ENCODE measurements around the gene SAMD3.
"Not testable (repeated sequence)": the region's sequence is repeated elsewhere in the genome, so short reads cannot be mapped to it uniquely, and the experiment has no call there.

The SAMD3 gene

DNA sequence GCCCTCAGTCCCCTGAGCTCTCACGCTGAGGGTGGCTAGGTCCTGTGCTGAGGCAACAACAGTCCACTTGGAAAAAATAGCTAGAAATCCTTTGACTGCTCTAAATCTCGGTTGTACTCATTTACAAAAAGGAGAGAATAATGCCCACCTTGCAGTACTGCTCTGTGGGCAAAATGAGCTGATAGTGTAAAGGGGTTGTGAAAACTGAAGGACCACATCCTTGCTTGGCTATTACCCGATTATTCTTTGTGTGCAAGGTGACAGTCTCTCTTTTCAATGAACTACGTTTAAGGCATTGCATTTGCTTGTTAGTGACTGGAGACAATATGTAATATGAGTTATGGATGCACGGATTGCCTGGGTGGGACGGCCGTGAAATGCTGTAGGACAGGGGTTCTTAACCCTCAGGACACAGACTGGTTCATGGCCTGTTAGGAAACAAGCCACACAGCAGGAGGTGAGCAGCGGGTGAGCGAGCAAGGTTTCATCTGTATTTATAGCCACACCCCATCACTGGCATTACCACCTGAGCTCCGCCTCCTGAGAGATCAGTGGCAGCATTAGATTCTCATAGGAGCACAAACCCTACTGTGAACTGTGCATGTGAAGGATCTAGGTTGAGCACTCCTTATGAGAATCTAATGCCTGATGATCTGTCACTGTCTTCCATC, 14.6 kb downstream of the SAMD3 start:
- DNase-seq, result no peak

DNA sequence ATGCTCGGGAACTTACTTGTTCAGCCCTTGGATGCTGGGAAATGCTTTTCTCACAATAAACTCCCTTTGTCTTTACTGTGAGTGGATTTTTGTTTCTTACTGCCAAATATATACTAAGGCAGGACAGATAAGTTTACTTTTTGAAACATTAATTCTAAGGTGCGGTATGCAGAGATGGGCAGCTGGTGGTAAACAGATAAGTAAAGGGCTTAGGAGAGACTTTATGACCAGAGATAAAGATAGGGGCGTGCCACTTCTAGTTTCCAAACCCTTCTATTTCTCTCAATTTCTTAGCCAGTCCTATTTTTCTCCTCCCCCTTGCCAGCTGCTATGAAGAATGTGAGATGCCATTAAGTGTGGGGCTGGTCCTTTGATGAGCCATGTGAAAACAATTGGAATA, 16.3 kb downstream of the SAMD3 start:
- DNase-seq, result no peak

GRCh38 chr6:130204322-130204721, 18.4 kb downstream of the SAMD3 start:
- no peak for DNase-seq

GRCh38 chr6:130203370-130203769, 19.4 kb downstream of the SAMD3 start:
- no peak for DNase-seq

DNA sequence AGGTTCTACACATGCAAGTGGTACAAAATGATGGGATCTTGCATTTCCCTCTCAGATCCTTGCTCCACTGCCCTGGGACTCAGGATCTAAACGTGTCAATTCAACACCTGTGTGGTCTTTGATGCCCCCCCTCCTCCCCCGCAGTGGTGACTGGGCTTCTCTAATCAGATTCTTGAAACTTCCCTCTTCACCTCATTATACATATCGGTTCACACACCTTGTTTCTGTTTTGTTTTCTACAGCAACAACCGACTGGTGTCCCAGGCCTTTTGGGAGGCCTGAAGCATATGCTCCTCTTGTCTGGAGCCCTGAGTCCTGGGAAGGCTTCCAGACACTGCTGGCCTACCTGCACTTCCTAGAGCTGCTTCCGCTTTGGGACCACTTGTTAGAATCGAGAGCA, 20.0 kb downstream of the SAMD3 start:
- DNase-seq, result no peak

DNA sequence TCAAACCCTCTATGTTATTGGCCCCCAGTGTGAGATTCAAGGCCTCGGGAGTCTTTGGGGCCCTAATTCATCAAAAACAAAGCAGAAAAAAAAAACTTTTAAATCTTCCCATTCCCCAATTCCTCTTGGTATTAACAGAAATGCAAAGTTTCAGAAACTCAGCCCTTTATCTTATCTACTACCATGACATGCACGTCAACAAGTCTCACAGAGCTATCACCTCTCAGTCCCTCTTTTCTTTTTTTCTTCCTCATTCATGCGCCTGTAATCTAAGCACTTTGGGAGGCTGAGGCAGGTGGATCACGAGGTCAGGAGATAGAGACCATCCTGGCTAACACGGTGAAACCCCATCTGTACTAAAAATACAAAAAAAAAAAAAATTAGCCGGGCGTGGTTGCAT, 22.7 kb downstream of the SAMD3 start:
- DNase-seq, result no peak

- DNase-seq, result no peak
Observed at GRCh38 chr6:130198483-130199035, 24.2 kb downstream of the SAMD3 start.

DNA sequence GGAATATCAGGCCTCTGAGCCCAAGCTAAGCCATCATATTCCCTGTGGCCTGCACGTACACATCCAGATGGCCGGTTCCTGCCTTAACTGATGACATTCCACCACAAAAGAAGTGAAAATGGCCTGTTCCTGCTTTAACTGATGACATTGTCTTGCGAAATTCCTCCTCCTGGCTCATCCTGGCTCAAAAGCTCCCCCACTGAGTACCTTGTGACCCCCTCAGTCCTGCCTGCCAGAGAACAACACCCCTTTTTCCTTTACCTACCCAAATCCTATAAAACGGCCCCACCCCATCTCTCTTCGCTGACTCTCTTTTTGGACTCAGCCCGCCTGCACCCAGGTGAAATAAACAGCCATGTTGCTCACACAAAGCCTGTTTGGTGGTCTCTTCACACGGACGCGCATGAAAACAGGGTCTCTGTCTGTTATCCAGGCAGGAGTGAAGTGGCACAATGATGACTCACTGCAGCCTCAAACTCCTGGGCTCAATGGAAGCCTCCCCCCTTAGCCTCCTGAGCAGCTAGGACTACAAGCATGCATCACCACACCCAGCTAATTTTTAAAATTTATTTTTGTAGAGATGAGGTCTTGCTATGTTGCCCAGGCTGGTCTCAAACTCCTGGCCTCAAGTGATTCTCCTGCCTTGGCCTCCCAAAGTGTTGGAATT, 24.8 kb downstream of the SAMD3 start:
- DNase-seq, result not testable (repeated sequence)

- not testable (repeated sequence) for DNase-seq
Observed at GRCh38 chr6:130194434-130194833, 28.3 kb downstream of the SAMD3 start.

GRCh38 chr6:130190701-130191690, 31.8 kb downstream of the SAMD3 start:
- DNase-seq, result no peak

DNA sequence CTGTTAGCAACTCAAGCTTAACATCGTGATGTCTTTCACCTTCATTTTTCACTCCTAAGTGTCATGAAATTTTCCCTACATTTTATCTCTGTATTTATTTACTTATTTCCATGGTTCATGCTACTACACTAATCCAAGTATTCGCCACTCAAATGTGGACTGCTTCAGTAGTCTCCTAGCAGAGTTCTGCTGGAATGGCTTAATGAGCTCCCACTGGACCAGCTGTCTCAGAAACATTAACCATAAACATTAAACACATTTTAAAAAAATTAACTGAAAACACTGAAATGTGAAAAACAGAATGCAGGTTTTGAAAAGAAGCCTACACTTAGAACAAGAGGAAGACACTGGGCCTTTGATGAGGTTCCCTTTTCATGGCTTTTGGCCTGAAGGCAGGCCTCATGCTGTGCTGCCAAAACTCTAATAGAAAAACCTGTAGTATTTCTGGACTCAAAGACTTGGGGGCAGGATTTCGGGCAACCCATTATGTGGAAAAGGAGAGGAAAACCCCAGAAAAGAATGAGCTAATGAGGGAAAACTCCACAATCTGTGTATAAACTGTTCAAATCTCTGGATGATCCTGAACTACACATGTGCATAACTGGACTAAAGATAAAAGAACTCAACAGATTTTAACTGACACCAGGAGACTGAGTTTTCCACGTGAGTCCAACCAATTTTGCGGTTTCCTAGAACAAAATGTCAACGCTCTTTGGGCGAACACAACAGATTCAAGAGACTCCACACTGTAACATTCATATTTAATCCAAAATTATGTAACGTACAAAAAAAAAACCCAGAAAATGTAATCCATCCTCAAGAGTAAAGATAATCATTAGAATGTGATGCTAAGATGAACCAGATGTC, 33.0 kb downstream of the SAMD3 start:
- DNase-seq, result no peak

GRCh38 chr6:130188207-130188899, 34.4 kb downstream of the SAMD3 start:
- no peak for DNase-seq

DNA sequence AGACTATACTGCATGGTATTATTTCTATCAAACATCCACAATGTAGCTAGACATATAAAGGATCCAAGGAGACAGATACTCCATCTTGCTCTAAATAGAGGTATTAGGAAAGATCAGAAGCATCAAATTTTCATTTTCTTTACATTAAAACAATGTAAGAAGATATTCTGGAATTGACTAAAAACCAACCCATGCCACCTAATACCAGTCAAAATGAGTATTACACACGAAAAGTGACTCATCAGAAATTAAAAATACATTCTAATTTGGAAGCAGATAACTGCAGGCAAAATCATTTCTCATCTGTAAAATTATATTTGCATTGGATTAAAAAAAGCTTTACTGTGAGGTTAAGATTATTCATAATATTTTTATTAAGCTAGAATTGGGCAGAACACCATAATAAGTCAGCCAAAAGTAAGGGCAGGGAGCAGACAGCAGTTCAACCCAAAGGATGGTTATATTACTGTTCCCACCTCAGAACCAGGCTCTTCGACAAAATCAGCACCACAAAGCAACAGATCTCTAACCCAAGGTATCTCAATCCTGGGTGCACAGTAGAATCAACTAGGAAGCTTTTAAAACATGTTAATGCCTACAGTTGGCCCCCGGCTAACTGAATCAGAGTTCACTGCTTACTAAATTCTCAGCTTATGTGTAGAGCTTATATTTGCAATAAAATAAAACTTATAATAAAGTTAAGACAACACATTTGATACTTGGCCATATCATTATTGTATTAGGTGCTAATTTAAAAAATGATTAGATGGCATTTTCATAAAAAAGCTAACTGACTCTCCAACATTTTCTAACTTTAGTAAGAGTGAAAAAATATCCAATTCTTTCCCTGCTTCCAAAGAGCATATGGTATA, 35.2 kb downstream of the SAMD3 start:
- no peak for DNase-seq

- no peak for DNase-seq
Observed at GRCh38 chr6:130185658-130186057, 37.1 kb downstream of the SAMD3 start.

DNA sequence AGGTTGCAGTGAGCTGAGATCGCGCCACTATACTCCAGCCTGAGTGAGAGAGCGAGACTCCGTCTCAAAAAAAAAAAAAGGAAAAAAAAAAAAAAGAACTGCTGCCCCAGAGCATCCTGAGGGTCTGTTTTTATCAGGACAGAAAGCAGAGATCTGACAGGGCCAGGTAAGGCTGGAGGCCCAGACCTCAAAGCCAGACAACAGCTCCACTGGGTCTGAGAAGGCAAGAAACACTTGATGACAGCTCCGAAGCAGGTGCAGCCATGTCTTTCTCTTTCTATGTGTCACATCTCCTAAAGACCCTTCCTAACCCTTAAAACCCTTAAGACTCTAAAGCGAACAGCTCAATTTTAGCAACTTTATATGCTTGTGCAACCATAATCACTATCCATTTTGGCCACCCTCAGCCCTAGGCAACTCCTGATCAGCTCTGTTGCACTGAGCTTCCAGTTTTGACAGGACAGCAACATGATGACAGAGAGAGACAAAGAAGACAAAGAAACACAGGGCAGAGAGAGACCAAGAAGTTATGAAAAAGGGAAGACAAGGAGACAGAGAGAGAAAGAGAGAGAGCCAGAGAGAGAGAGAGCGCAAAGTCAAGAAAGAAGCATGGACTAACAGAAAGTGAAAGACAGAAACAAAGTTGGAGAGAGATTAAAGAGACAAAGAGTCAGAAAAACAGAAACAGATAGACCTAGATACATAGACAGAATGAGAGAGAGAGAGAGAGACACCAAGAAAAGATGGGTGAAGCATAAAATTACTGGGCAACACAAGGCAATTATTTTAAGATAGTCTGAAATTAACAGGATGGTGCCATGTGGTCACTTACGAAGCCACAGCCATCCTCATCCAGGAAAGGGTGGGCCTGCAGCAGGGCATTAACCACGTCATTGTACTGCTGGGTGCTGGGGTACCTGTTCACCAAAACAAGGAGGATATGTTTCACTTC, 39.2 kb downstream of the SAMD3 start:
- DNase-seq, result no peak

DNA sequence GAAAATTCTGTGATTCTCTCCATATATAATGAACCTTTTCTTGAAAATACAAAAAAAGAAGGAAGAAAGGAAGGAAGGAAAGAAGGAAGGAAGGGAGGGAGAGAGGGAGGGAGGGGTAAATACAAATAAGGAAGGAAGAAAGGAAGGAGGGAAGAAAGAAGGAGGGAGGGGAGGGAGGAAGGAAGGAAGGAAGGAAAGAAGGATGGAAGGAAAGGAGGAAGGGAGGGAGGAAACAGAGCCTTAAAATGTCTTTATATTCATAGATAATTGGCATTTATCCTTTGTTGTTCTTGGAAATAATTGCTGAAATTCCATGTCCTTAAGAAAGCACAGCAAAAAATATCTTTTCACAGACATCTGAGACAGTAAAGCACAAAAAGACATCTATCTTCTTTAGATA, 40.3 kb downstream of the SAMD3 start:
- no peak for DNase-seq

GRCh38 chr6:130178692-130179091, 44.1 kb downstream of the SAMD3 start:
- DNase-seq, result peak in 1 of 2 experiments; percentile 67

- DNase-seq, result no peak
Observed at GRCh38 chr6:130176378-130176777, 46.4 kb downstream of the SAMD3 start.

DNA sequence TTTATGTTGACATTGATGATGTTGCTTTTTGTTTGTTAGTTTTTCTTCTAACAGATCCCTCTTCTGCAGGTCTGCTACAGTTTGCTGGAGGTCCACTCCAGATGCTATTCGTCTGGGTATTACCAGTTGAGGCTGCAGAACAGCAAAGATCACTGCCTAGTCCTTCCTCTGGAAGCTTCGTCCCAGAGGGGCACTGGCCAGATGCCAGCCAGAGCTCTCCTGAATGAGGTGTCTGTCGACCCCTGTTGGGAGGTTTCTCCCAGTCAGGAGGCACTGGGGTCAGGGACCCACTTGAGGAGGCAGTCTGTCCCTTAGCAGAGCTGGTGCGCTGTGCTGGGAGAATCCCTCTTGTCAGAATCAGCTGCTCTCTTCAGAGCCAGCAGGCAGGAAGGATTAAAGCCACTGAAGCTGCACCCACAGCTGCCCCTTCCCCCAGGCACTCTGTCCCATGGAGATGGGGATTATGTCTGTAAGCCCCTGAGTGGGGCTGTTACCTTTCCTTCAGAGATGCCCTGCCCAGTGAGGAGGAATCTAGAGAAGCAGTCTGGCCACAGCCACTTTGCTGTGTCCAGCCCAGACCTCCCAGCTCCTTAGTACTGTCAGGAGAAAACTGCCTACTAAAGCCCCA, 49.3 kb downstream of the SAMD3 start:
- DNase-seq, result not testable (repeated sequence)

Data from SW 1271 (cell line).